NCI-H526 (cell line): ENCODE results near the gene NCL.
"Not testable (repeated sequence)": the region's sequence is repeated elsewhere in the genome, so short reads cannot be mapped to it uniquely, and the experiment has no call there.

ENCODE experiments used
- DNase-seq, 2 experiments: peaks; one replicate each; lab custom pipeline; 2025; lab: John Stamatoyannopoulos, UW

The NCL gene

GRCh38 chr2:231467613-231468530, 3.6 kb upstream of the NCL start:
- DNase-seq, result no peak

- DNase-seq, result no peak
Observed at GRCh38 chr2:231467016-231467545, 2.8 kb upstream of the NCL start.

DNA sequence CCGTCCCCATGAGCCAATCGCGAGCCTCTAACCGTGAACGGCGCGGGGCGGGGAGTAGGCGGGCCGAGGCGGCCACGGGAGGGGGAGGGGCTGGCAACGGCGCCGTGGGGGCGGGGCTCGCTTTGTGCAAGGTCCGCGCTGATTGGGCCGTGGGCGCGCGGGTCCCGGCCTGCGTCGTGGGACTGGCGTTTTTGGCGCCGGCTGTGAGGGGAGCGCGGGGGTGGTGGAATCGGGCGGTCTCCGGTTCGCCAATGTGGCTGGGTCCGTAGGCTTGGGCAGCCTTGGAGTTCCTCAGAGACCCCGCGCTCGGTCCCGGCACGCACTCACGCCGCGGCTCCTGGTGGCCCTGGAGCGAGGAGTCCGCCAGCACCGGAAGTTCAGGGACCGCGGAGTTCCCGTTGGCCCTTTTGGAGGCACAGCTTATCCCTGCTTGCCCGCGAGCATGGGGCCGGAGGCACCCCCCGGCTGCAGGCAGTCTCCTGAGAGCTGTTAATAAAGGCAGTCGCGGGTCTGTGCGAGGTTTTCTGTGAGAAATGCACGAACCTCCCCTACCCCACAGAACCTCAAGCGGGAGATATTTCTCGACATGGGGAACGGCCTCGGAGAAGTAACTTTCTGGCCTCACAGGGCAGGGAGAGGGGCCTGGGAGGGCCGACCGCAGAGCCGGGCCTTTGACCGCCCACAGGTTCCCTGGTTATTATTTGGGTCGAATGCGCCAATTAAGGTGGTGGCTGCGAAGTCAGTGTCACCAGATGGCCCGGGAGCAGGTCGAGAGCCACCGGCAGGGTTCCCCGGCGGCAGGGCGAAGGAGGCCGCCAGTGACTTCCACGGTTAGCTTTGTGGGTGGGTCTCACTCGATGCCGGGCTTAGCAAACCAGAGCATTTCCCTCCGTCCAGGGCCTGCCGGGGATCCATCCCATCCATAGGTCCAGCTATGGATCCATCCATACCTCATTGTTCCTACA, 574 bp upstream of the NCL start:
- peak in 1 of 2 experiments; percentile 100 for DNase-seq

GRCh38 chr2:231462729-231463465, 1.4 kb downstream of the NCL start:
- DNase-seq, result no peak

GRCh38 chr2:231461516-231461971, 2.7 kb downstream of the NCL start:
- no peak for DNase-seq

- DNase-seq, result not testable (repeated sequence)
Observed at GRCh38 chr2:231460841-231461240, 3.4 kb downstream of the NCL start.

- no peak for DNase-seq
Observed at GRCh38 chr2:231460073-231460835, 4.0 kb downstream of the NCL start.

DNA sequence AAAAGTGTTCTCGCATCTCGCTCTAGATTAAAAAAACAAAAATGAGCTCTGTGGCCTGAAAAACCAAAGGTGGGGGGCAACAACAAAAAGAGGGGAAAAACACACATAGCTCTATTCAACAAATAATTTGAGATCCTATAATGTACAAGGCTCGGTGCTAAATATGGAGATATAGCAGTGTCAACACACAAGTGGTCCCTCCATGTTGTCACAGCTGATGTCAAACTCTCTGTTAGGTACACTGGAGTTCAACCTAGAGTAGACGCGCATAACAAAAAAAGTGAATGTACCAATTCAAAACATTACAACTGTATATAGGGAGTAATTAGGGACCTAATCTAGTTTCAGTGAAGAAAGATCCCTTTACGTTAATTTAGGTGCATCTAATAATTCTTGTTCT, 5.9 kb downstream of the NCL start:
- no peak for DNase-seq

- DNase-seq, result no peak
Observed at GRCh38 chr2:231457101-231457500, 7.2 kb downstream of the NCL start.

DNA sequence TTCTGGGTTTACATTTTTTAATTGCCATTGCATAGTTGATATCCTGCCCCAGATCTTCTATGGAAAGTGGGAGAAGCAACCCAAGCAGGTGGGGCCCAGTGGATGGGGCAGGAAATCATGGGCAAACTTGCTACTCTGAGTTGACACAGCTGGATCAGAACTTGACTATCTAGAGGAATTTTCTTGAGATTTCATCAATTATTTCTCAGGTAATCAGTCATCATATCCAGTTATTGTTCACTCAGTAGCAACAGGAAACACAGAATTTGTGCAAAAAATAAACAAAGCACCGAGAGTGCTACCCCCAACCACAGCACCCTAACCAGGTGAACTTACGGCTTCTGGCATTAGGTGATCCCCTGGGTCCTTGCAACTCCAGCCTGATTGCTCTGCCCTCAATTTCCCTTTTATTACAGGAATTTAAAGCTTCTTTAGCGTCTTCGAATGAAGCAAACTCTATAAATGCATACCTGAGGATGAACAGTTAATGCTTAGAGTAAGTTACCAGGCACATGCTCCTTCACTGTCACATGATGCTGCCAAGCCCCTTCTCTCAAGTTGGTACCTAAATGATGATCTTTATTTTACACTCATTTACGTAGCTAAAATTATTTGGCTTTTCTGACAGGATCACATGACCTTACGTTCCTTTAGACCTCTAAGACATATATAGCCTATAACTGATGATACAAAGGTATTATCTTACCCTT, 7.8 kb downstream of the NCL start:
- no peak for DNase-seq

GRCh38 chr2:231455890-231456289, 8.4 kb downstream of the NCL start:
- no peak for DNase-seq

DNA sequence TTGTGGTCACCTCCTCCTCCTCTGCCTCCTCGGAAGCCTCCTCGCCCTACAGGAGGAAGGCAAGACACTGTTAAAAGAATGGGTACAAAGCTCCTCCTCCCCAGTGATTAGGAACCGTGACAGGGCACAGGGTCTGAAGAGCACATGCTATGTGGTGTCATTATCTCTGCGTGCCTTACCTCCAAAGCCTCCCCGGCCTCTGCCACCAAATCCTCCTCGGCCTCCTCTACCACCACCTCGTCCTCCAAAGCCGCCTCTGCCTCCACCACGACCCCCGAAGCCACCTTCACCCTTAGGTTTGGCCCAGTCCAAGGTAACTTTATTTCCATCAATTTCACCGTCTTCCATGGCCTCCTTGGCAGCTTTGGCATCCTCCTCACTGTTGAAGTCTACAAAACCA, 9.1 kb downstream of the NCL start:
- DNase-seq, result no peak

- DNase-seq, result no peak
Observed at GRCh38 chr2:231454361-231454791, 9.9 kb downstream of the NCL start.

DNA sequence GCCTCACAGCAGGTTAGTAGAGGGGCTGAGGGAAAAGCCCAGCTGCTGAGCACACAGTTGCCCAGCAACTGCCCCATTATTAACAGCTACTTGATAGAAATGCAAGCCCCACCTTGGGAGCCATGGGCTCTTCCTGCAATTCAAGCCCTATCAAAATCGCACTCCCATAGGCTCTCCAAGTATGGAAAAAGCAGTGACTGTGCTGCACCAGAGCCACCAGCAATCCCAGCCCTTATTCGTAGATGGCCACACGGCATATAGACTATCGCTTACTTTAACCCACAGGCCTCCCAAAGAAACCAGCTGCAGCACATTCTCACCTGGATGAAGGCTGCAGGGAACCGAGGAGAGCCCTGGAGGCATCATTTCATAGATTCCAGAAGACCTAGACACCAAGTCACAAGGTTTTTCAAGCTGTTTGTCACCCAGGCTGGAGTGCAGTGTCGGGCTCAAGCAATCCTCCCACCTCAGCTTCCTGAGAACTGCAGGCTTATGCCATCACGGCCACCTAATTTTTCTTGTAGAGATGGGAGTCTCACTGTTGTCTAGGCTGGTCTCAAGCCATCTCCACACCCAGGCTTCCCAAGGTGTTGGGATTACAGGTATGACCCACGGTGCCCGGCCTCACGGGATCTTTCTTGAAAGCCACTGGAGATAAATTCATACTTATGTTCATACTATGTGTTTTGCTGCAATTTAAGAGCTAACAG, 11.3 kb downstream of the NCL start:
- DNase-seq, result peak in 1 of 2 experiments; percentile 37

DNA sequence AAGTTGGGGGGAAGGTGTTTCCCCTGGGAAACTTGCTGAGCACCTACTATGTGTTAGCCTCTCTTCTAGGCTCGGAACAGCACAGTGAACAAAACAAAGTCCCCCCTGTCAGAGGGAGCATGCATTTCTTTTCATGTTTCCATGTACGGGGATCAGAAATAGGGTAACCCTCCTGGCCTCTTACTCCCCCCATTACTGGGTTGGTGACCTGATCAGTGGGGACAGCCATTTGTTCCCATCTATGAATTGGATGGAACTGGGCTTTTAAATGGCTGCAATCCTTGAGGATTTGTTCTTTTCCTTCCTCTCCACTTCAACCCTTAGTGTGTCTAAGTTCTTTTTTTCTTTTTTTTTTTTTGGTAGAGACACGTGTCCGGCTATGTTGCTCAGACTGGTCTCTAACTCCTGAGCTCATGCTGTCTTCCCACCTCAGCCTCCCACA, 13.7 kb downstream of the NCL start:
- DNase-seq, result no peak

GRCh38 chr2:231449503-231450054, 14.7 kb downstream of the NCL start:
- no peak for DNase-seq

- DNase-seq, result no peak
Observed at GRCh38 chr2:231436957-231437356, 27.3 kb downstream of the NCL start.

DNA sequence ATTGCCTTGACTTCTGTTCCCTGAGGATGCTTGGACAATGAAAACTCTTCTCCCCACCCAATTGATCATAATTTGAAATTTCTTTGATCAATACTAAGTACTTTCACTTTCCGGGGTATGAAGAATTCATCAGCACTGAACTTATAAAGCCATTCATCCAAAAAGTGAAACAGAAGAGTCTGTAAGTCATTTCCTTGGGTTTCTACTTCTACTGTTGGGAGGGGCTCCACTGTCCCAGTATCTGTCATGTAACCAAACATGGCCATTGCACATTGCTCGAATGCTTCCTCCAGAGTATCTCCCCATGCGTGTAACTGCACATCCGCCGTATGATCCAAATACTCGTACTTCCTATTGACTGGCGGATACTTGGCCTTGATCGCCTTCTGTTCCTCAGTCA, 30.3 kb downstream of the NCL start:
- no peak for DNase-seq

DNA sequence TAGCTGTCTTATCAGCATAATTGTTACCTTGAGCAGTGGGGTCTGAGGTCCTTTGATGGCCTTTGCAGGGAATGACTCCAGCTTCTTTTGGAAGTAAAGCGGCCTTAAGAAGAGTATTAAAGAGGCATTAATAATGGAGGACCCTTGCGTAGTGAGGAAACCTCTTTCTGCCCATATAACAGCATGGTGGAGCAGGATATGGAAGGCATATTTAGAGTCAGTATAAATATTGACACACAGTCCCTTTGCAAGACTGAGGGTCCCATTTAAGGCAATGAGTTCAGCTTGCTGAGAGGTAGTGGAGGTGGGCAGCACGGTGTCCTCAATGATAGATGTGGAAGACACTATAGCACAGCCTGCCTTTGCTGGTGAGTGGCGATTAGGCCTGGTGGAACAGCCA, 32.7 kb downstream of the NCL start:
- DNase-seq, result no peak
